Limb (tissue), 2 donors: ENCODE results near the gene HLA-F.
A peak's percentile ranks its signal among the peaks of the same experiment; 100 is the strongest.

Source experiments
- DNase-seq, 2 donors: peaks; one replicate each; pipeline ENCODE4 v3.0.0-alpha.2; 2016; ENCODE audit errors: extremely low spot score in 2 of 2

HLA-F gene

GRCh38 chr6:29762051-29762450 lies 38.8 kb downstream of the HLA-F start:
- no peak for DNase-seq

GRCh38 chr6:29762781-29763214 lies 39.6 kb downstream of the HLA-F start:
- no peak for DNase-seq

GRCh38 chr6:29763491-29764289 lies 40.5 kb downstream of the HLA-F start:
- DNase-seq = peak in 1 of 2 donors; percentile 7

- DNase-seq = no peak
Observed at GRCh38 chr6:29764422-29765196, 41.4 kb downstream of the HLA-F start.

GRCh38 chr6:29769336-29769735 lies 46.1 kb downstream of the HLA-F start:
- DNase-seq = no peak

- DNase-seq = no peak
Observed at GRCh38 chr6:29770306-29770705, 47.1 kb downstream of the HLA-F start.

- DNase-seq = no peak
Observed at GRCh38 chr6:29776684-29777083, 53.5 kb downstream of the HLA-F start.
